Trophoblast cell (in vitro differentiated cells and primary cell): ENCODE measurements around the gene ATP1B3.

ENCODE experiments used
- DNase-seq, 2 donors: peaks; one replicate each; pipeline ENCODE4 v3.0.0-alpha.2; 2016
- H2AFZ ChIP-seq: 2 replicates; pipeline ENCODE4 v1.6.1; 2013; ENCODE audit warnings: low read length, moderate library complexity, mild to moderate bottlenecking; ENCODE audit not compliant: insufficient read depth, poor library complexity
- H2AK5ac ChIP-seq: 2 replicates; pipeline ENCODE4 v1.6.1; 2013; ENCODE audit warnings: mild to moderate bottlenecking, low read length
- H2BK120ac ChIP-seq: 2 replicates; pipeline ENCODE4 v1.6.1; 2013; ENCODE audit warnings: low read length, mild to moderate bottlenecking, moderate library complexity; ENCODE audit not compliant: insufficient read depth, poor library complexity
- H2BK12ac ChIP-seq: 2 replicates; pipeline ENCODE4 v1.6.1; 2013; ENCODE audit warnings: mild to moderate bottlenecking, low read length, moderate library complexity
- H2BK5ac ChIP-seq: 2 replicates; pipeline ENCODE4 v1.6.1; 2013; ENCODE audit warnings: low read length, low read depth, moderate library complexity, mild to moderate bottlenecking; ENCODE audit not compliant: poor library complexity
- H3K14ac ChIP-seq: 2 replicates; pipeline ENCODE4 v1.6.1; 2013; ENCODE audit warnings: mild to moderate bottlenecking, low read length
- H3K18ac ChIP-seq: 2 replicates; pipeline ENCODE4 v1.6.1; 2013; ENCODE audit warnings: mild to moderate bottlenecking, low read length
- H3K23ac ChIP-seq: 2 replicates; pipeline ENCODE4 v1.6.1; 2013; ENCODE audit warnings: low read length
- H3K27ac ChIP-seq: 2 replicates; pipeline ENCODE4 v1.5.1; 2013; ENCODE audit warnings: low read depth, mild to moderate bottlenecking, inconsistent platforms, low read length, moderate library complexity
- H3K27me3 ChIP-seq: 2 replicates; pipeline ENCODE4 v1.6.1; 2013; ENCODE audit warnings: inconsistent platforms, mild to moderate bottlenecking, low read length, moderate library complexity; ENCODE audit not compliant: insufficient read depth
- H3K36me3 ChIP-seq, 2 experiments: 1 replicate in 1 of 2; 2 replicates in 1 of 2; pipeline ENCODE4 v1.6.1; 2013; ENCODE audit warnings: low read length in 2 of 2, mild to moderate bottlenecking in 2 of 2, moderate library complexity in 1 of 2; ENCODE audit not compliant: insufficient read depth in 2 of 2, control insufficient read depth in 1 of 2
- H3K4ac ChIP-seq: 2 replicates; pipeline ENCODE4 v1.6.1; 2013; ENCODE audit warnings: low read depth, mild to moderate bottlenecking, low read length, moderate library complexity
- H3K4me1 ChIP-seq, 2 experiments: 1 replicate in 1 of 2; 2 replicates in 1 of 2; pipeline ENCODE4 v1.6.1; 2013; ENCODE audit warnings: low read length in 2 of 2, mild to moderate bottlenecking in 2 of 2, moderate library complexity in 1 of 2; ENCODE audit not compliant: insufficient read depth in 2 of 2, control insufficient read depth in 1 of 2
- H3K4me2 ChIP-seq: 2 replicates; pipeline ENCODE4 v1.6.1; 2013; ENCODE audit warnings: inconsistent platforms, mild to moderate bottlenecking, low read length, moderate library complexity
- H3K4me3 ChIP-seq: 2 replicates; pipeline ENCODE4 v1.5.1; 2013; ENCODE audit warnings: mild to moderate bottlenecking, low read depth, low read length, inconsistent platforms
- H3K79me1 ChIP-seq: one replicate; pipeline ENCODE4 v1.6.1; 2013; ENCODE audit warnings: low read length
- H3K79me2 ChIP-seq: 2 replicates; pipeline ENCODE4 v1.6.1; 2013; ENCODE audit warnings: low read length, mild to moderate bottlenecking; ENCODE audit not compliant: control insufficient read depth, insufficient read depth, poor library complexity
- H3K9ac ChIP-seq: 2 replicates; pipeline ENCODE4 v1.6.1; 2013; ENCODE audit warnings: mild to moderate bottlenecking, low read length
- H3K9me3 ChIP-seq: 2 replicates; pipeline ENCODE4 v1.6.1; 2013; ENCODE audit warnings: low read depth, mild to moderate bottlenecking, control low read depth, inconsistent platforms, low read length; ENCODE audit not compliant: insufficient read depth
- H4K12ac ChIP-seq: 2 replicates; pipeline ENCODE4 v1.6.1; 2013; ENCODE audit warnings: low read depth, mild to moderate bottlenecking, low read length, moderate library complexity
- H4K8ac ChIP-seq: 2 replicates; pipeline ENCODE4 v1.6.1; 2013; ENCODE audit warnings: low read depth, mild to moderate bottlenecking, low read length, moderate library complexity
- H4K91ac ChIP-seq: one replicate; pipeline ENCODE4 v1.6.1; 2013; ENCODE audit warnings: low read depth, mild to moderate bottlenecking, low read length, moderate library complexity
- WGBS: extraction: QIAGEN DNeasy Blood & Tissue Kit; methylation state at CpG from one replicate; pipeline ENCODE4 v1.1.7; 2013; ENCODE audit warnings: missing lambda C conversion rate; ENCODE audit not compliant: insufficient read length, insufficient coverage; ENCODE audit errors: extremely low coverage; 5-methylcytosine and 5-hydroxymethylcytosine counted together

ATP1B3 gene

DNA sequence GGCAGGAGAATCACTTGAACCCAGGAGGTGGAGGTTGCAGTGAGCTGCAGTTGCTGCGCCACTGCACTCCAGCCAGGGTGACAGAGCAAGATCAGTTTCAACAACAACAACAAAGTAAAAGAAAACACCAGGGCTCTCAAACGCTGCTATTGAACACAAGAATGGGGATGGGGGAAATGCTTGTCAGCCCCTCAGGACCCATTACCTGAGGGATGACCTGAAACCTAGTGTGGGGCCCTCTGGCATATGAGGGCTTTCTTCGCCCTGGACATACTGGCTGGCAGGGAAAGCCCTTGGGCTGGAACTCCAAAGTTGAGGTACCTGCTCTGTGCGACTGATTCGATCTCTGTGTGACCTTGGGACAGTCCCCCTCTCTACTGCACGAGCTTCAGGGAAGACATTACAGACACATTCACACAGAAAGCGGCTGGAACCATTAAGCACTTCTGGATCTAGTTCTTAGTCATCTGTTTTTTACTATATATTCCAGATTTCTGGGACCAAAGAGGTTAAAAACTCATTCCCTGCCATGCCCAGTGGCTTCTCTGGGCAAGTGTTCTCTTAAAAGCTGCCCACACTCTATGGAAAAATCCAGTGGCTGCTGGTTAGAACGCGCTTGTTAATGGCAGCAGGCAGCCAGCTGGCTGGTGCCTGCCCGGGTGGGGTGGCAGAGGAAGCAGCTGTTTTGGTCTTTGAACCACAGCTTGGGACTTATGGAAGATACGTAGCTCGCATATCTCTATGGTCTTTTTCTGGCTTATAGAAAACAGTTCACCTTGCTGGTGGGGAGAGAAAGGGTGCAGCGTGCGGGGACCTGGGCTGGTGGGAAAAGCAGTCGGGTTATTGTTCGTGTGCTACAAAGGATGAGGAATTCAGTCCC is 57.2 kb downstream of the ATP1B3 start:
- no peak overlapping the region for H2AFZ ChIP-seq
- no peak overlapping the region for H4K12ac ChIP-seq
- no peak overlapping the region for H4K8ac ChIP-seq
- H3K9ac ChIP-seq, result no peak overlapping the region
- DNase-seq, result no peak
- H3K79me1 ChIP-seq, result no peaks in the 10 kb centered on the region
- H3K9me3 ChIP-seq, result no peaks in the 10 kb centered on the region
- no peak overlapping the region for H3K27ac ChIP-seq
- H2BK12ac ChIP-seq, result no peak overlapping the region
- H3K27me3 ChIP-seq, result no peaks in the 10 kb centered on the region
- H3K4ac ChIP-seq, result no peak overlapping the region
- H4K91ac ChIP-seq, result no peak overlapping the region
- H2BK5ac ChIP-seq, result no peak overlapping the region
- H3K4me3 ChIP-seq, result no peak overlapping the region
- H2AK5ac ChIP-seq, result no peak overlapping the region
- no peaks in the 10 kb centered on the region for H3K79me2 ChIP-seq
- H3K36me3 ChIP-seq, result peaks cover 0 to 4% of the 10 kb centered on the region in 2 experiments
- H3K4me1 ChIP-seq, result no peaks in the 10 kb centered on the region
- no peak overlapping the region for H3K18ac ChIP-seq
- no peak overlapping the region for H3K23ac ChIP-seq
- H2BK120ac ChIP-seq, result no peak overlapping the region
- H3K14ac ChIP-seq, result no peak overlapping the region
- H3K4me2 ChIP-seq, result no peak overlapping the region
- WGBS, result no CpG with 5 or more reads among the region's 16 CpGs

DNA sequence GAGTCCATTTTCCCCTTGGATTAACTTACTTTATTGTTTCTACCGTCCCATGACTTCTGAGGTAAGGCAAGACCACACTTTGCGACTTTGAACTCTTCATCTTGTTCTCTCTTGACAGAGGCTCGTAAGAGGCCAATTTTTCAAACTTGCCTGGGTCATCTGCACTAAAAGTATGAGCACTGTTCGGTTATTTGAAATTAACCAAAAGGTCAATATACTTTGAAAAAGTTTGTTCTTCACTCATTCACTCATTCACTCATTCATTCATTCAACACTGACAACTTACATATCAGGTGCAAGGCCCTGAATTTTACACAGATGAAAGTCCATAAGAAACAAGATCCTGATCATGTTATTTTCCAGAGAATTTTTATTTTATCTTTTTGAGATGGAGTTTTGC is 57.9 kb downstream of the ATP1B3 start:
- H2BK120ac ChIP-seq, result no peak overlapping the region
- H3K4me3 ChIP-seq, result no peak overlapping the region
- H3K18ac ChIP-seq, result no peak overlapping the region
- no peaks in the 10 kb centered on the region for H3K36me3 ChIP-seq
- no peak overlapping the region for H3K9ac ChIP-seq
- no peak overlapping the region for H4K12ac ChIP-seq
- H4K91ac ChIP-seq, result no peak overlapping the region
- no peaks in the 10 kb centered on the region for H3K27me3 ChIP-seq
- H2BK12ac ChIP-seq, result no peak overlapping the region
- DNase-seq, result no peak
- H3K4me2 ChIP-seq, result no peak overlapping the region
- H2AFZ ChIP-seq, result no peak overlapping the region
- no peaks in the 10 kb centered on the region for H3K4me1 ChIP-seq
- H3K79me2 ChIP-seq, result no peaks in the 10 kb centered on the region
- H2AK5ac ChIP-seq, result no peak overlapping the region
- H3K79me1 ChIP-seq, result no peaks in the 10 kb centered on the region
- no peak overlapping the region for H3K14ac ChIP-seq
- H2BK5ac ChIP-seq, result no peak overlapping the region
- H3K23ac ChIP-seq, result no peak overlapping the region
- H3K4ac ChIP-seq, result no peak overlapping the region
- WGBS, result no CpG with 5 or more reads among the region's 4 CpGs
- H4K8ac ChIP-seq, result no peak overlapping the region
- no peaks in the 10 kb centered on the region for H3K9me3 ChIP-seq
- no peak overlapping the region for H3K27ac ChIP-seq

DNA sequence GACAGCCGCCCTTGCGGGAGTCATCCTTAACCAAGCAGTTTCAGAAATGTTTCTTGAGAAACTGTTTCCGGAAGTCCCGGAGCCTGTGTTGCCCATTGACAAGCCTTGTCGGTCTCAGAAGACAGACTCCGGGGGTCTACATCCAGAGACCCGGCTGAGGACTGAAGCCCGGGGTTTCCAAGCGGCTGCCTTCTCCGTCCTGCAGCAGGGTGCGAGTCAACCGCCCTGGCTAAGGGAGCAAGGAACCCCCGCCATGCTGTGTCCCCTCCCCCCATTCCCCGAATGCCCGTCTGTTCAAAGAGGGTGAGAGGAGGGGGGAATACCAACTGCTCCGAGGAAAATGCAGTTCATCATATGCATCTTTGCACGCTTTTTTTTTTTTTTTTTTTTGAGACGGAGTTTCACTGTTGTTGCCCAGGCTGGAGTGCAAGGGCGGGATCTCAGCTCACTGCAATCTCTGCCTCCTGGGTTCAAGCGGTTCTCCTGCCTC is 61.6 kb downstream of the ATP1B3 start:
- no peak overlapping the region for H3K9ac ChIP-seq
- H4K12ac ChIP-seq, result no peak overlapping the region
- no peak overlapping the region for H3K23ac ChIP-seq
- no peaks in the 10 kb centered on the region for H3K36me3 ChIP-seq
- no peak for DNase-seq
- no peak overlapping the region for H2BK12ac ChIP-seq
- H2AK5ac ChIP-seq, result no peak overlapping the region
- no peak overlapping the region for H3K4ac ChIP-seq
- no peaks in the 10 kb centered on the region for H3K79me1 ChIP-seq
- H3K18ac ChIP-seq, result no peak overlapping the region
- no peak overlapping the region for H3K27ac ChIP-seq
- H3K4me2 ChIP-seq, result no peak overlapping the region
- no peaks in the 10 kb centered on the region for H3K9me3 ChIP-seq
- H3K27me3 ChIP-seq, result no peaks in the 10 kb centered on the region
- H2BK120ac ChIP-seq, result no peak overlapping the region
- no peak overlapping the region for H3K14ac ChIP-seq
- H3K79me2 ChIP-seq, result no peaks in the 10 kb centered on the region
- H3K4me1 ChIP-seq, result peaks cover 2 to 4% of the 10 kb centered on the region in 2 experiments
- no peak overlapping the region for H4K91ac ChIP-seq
- no peak overlapping the region for H2AFZ ChIP-seq
- H3K4me3 ChIP-seq, result no peak overlapping the region
- no CpG with 5 or more reads among the region's 20 CpGs for WGBS
- H4K8ac ChIP-seq, result no peak overlapping the region
- H2BK5ac ChIP-seq, result no peak overlapping the region

DNA sequence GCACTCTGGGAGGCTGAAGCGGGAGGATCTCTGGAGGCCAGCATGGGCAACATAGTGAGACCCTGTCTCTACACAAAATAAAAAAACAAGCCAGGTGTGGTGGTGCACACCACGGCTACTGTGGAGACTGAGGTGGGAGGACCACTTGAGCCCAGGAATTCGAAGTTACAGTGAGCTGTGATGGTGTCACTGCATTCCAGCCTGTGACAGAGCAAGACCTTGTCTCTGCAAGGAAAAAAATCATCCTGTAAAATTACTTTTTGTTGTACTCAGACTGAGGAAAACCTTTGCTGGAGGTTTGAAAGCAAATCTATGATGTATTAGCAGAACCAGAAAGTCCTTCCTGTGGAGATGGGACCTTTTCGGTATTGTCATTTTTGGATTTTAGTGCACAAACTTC is 63.3 kb downstream of the ATP1B3 start:
- no peak for DNase-seq
- H4K91ac ChIP-seq, result no peak overlapping the region
- H2BK12ac ChIP-seq, result no peak overlapping the region
- H2BK5ac ChIP-seq, result no peak overlapping the region
- no peak overlapping the region for H3K4me2 ChIP-seq
- H3K27ac ChIP-seq, result no peak overlapping the region
- WGBS, result no CpG with 5 or more reads among the region's 4 CpGs
- no peak overlapping the region for H3K18ac ChIP-seq
- no peaks in the 10 kb centered on the region for H3K79me2 ChIP-seq
- H3K9me3 ChIP-seq, result no peaks in the 10 kb centered on the region
- no peak overlapping the region for H3K23ac ChIP-seq
- H2AFZ ChIP-seq, result no peak overlapping the region
- no peak overlapping the region for H4K12ac ChIP-seq
- H3K4me3 ChIP-seq, result no peak overlapping the region
- no peak overlapping the region for H2AK5ac ChIP-seq
- no peak overlapping the region for H2BK120ac ChIP-seq
- H3K79me1 ChIP-seq, result no peaks in the 10 kb centered on the region
- H3K4ac ChIP-seq, result no peak overlapping the region
- no peak overlapping the region for H3K9ac ChIP-seq
- no peak overlapping the region for H4K8ac ChIP-seq
- no peak overlapping the region for H3K14ac ChIP-seq
- H3K36me3 ChIP-seq, result no peaks in the 10 kb centered on the region
- no peaks in the 10 kb centered on the region for H3K27me3 ChIP-seq
- H3K4me1 ChIP-seq, result peaks cover 4% of the 10 kb centered on the region in 2 experiments
